Measurements from ENCODE around the gene RNF32. TPM values are rescaled to one million over a fixed set of nuclear protein-coding genes. Genes with fewer than 3 reads are reported as not detected.

The RNF32 gene
- total and polyA plus RNA-seq, 4 donors, result 1.5 to 3.9 (median 3.1) TPM

DNA sequence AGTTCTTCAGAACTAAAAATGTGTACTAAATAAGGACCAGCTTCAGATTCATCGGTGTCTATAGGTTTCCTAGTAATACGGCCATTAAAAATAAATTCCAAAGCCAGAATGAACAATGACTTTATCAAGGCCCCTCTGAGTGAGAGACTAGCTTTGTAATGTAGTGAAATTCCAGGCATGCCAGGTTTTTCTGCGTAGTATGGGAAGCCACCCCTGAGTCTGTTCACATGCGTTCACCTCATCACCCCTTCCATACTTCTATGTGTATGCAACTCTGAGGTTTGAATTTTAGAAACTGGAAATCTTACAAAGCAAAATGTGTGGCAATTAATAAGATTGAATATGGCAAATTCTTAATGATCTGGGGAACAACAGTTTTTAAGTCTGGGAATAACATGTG is 24.5 kb downstream of the RNF32 start:
- no peak for DNase-seq
- TF ChIP-seq, protein P1, sequence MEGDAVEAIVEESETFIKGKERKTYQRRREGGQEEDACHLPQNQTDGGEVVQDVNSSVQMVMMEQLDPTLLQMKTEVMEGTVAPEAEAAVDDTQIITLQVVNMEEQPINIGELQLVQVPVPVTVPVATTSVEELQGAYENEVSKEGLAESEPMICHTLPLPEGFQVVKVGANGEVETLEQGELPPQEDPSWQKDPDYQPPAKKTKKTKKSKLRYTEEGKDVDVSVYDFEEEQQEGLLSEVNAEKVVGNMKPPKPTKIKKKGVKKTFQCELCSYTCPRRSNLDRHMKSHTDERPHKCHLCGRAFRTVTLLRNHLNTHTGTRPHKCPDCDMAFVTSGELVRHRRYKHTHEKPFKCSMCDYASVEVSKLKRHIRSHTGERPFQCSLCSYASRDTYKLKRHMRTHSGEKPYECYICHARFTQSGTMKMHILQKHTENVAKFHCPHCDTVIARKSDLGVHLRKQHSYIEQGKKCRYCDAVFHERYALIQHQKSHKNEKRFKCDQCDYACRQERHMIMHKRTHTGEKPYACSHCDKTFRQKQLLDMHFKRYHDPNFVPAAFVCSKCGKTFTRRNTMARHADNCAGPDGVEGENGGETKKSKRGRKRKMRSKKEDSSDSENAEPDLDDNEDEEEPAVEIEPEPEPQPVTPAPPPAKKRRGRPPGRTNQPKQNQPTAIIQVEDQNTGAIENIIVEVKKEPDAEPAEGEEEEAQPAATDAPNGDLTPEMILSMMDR (IDR thresholded peaks at IDR 0.05; ENCODE audit: control extremely low read depth, extremely low read depth), result no peak
- ATAC-seq (ENCODE audit: insufficient read depth, low FRiP score), result no peak
- no peak overlapping the region for H3K27ac ChIP-seq (ENCODE audit: low read depth in 1 of 2, low read length in 1 of 2)
- H3K36me3 ChIP-seq (ENCODE audit: control insufficient read depth in 4 of 4, insufficient read depth in 4 of 4, low read length in 4 of 4), result peaks cover 0 to 2% (median 0%) of the 10 kb centered on the region in 4 donors
- H3K9me3 ChIP-seq (ENCODE audit: control insufficient read depth in 4 of 4, insufficient read depth in 3 of 4, low read length in 3 of 4), result no peaks in the 10 kb centered on the region
- no peak overlapping the region for H3K4me3 ChIP-seq
- WGBS, 2 donors, result 89 to 94% methylated on average over 4 of the region's 4 CpGs
- H3K27me3 ChIP-seq (ENCODE audit: control insufficient read depth in 3 of 3, insufficient read depth in 3 of 3, low read length in 2 of 3), result no peaks in the 10 kb centered on the region
- no peak overlapping the region for H3K9ac ChIP-seq (ENCODE audit: insufficient read depth in 1 of 2, low read length in 2 of 2)
- H3K4me1 ChIP-seq (ENCODE audit: control insufficient read depth in 5 of 5, insufficient read depth in 5 of 5, low read length in 5 of 5), result peaks cover 0 to 11% (median 0%) of the 10 kb centered on the region in 5 donors

DNA sequence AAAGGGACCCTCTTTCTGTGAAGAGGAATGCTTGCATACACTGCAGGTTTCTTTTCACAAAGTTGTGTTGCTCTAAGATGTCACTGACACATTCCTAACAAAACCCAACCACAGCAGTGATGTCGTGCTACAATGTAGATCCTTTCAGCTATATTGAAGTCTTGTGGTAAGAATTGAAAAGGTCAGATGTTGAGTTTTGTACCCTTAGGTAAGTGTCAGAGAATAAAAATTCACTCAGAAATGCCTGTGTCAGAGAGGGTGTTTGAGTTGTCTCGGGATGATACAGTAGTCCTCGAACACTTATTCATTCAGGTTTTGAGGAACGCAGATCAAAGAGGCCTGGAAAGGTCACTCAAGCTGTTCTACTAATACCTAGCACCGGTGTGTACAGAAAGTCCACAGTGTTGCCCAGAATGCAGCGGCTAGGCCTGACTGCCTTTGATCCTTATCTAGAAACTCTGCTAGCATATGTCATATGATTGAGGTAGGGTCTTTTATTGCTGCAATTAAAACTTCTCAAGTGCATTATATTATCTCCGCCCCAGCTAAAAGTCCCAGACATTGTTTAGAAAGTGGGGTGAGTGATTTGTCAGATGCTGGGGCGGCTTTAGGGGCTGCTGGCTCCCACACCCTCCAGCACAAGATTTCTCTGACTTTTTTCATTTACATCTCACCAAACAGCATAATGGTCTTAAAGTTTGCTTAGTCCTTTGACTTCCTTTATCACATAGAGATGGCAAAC is 26.0 kb downstream of the RNF32 start:
- H3K4me3 ChIP-seq, result no peak overlapping the region
- no peaks in the 10 kb centered on the region for H3K27me3 ChIP-seq (ENCODE audit: control insufficient read depth in 3 of 3, insufficient read depth in 3 of 3, low read length in 2 of 3)
- ATAC-seq (ENCODE audit: insufficient read depth, low FRiP score), result no peak
- H3K9ac ChIP-seq (ENCODE audit: insufficient read depth in 1 of 2, low read length in 2 of 2), result no peak overlapping the region
- H3K9me3 ChIP-seq (ENCODE audit: control insufficient read depth in 4 of 4, insufficient read depth in 3 of 4, low read length in 3 of 4), result no peaks in the 10 kb centered on the region
- peak in 2 of 3 donors; percentile 14 to 35 for DNase-seq
- H3K36me3 ChIP-seq (ENCODE audit: control insufficient read depth in 4 of 4, insufficient read depth in 4 of 4, low read length in 4 of 4), result peaks cover 0 to 4% (median 0%) of the 10 kb centered on the region in 4 donors
- WGBS, 2 donors, result 63 to 79% methylated on average over 8 of the region's 8 CpGs
- peaks cover 0 to 11% (median 0%) of the 10 kb centered on the region in 5 donors for H3K4me1 ChIP-seq (ENCODE audit: control insufficient read depth in 5 of 5, insufficient read depth in 5 of 5, low read length in 5 of 5)
- TF ChIP-seq, protein P1 (IDR thresholded peaks at IDR 0.05; ENCODE audit: control extremely low read depth, extremely low read depth), result no peak
- H3K27ac ChIP-seq (ENCODE audit: low read depth in 1 of 2, low read length in 1 of 2), result no peak overlapping the region

DNA sequence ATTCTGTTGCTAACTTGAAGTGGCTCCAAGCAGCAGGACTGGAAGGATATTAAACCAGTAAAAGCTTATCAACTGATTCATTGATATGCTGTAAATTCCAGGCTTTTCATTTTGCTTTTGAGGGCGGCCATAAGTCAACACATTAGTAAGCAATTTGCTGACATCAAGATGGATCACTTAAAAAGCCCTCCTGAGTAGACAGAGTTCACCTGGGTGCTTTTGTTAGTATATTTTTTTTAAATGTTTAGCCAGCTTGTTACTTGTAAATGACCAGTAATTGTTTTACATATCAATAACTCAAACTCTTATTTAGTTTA is 26.5 kb downstream of the RNF32 start:
- no peak for DNase-seq
- Histone ChIP-seq H3K9me3 (ENCODE audit: control insufficient read depth in 4 of 4, insufficient read depth in 3 of 4, low read length in 3 of 4) (no peaks in the 10 kb centered on the region), H3K4me3 (no peak overlapping the region), H3K27ac (ENCODE audit: low read depth in 1 of 2, low read length in 1 of 2) (no peak overlapping the region), H3K27me3 (ENCODE audit: control insufficient read depth in 3 of 3, insufficient read depth in 3 of 3, low read length in 2 of 3) (no peaks in the 10 kb centered on the region), H3K4me1 (ENCODE audit: control insufficient read depth in 5 of 5, insufficient read depth in 5 of 5, low read length in 5 of 5) (peaks cover 0 to 11% (median 0%) of the 10 kb centered on the region in 5 donors), H3K9ac (ENCODE audit: insufficient read depth in 1 of 2, low read length in 2 of 2) (no peak overlapping the region), H3K36me3 (ENCODE audit: control insufficient read depth in 4 of 4, insufficient read depth in 4 of 4, low read length in 4 of 4) (peaks cover 0 to 4% (median 0%) of the 10 kb centered on the region in 4 donors)
- WGBS, 2 donors, result 73 to 96% methylated on average over 1 of the region's 1 CpG
- ATAC-seq (ENCODE audit: insufficient read depth, low FRiP score), result no peak
- TF ChIP-seq, protein P1 (IDR thresholded peaks at IDR 0.05; ENCODE audit: control extremely low read depth, extremely low read depth), result no peak
